ENCODE measurements around the gene SMOC2. TPM values are rescaled to one million over a fixed set of nuclear protein-coding genes. Genes with fewer than 3 reads are reported as not detected.

The SMOC2 gene
- polyA plus RNA-seq, 1 donor (not counting 4 experiments of a cell fraction or from before 2014, with no cell fraction given): 1.1 TPM

- no peaks in the 10 kb centered on the region for H3K36me3 ChIP-seq (ENCODE audit: control insufficient read depth in 2 of 2, extremely low read depth in 1 of 2, insufficient read depth in 2 of 2, low read length in 2 of 2)
- no peaks in the 10 kb centered on the region for H4K20me1 ChIP-seq (ENCODE audit: control insufficient read depth, extremely low read depth, insufficient read depth, low read length)
- FAIRE-seq (no peak), DNase-seq (ENCODE audit: low read depth, low spot score) (no peak)
- no peak overlapping the region for H3K4me2 ChIP-seq (ENCODE audit: control insufficient read depth, extremely low read depth, insufficient read depth, low read depth, low read length)
- H3K27ac ChIP-seq (ENCODE audit: control insufficient read depth, insufficient read depth, low read length): no peak overlapping the region
- no peak overlapping the region for H2AFZ ChIP-seq (ENCODE audit: control insufficient read depth, low read length)
- no peaks in the 10 kb centered on the region for H3K4me1 ChIP-seq (ENCODE audit: control insufficient read depth, extremely low read depth, insufficient read depth, low read length)
- no peaks in the 10 kb centered on the region for H3K79me2 ChIP-seq (ENCODE audit: control insufficient read depth, insufficient read depth, low read length)
- H3K9me3 ChIP-seq (ENCODE audit: control insufficient read depth, low read depth, low read length): no peaks in the 10 kb centered on the region
- no peaks in the 10 kb centered on the region for H3K27me3 ChIP-seq (ENCODE audit: control insufficient read depth, extremely low read depth, insufficient read depth, low read length)
- H3K4me3 ChIP-seq (ENCODE audit: control insufficient read depth in 2 of 3, extremely low read depth in 1 of 3, insufficient read depth in 2 of 3, low read depth in 1 of 3, low read length in 3 of 3): no peak overlapping the region
- dilution Hi-C loops (cut with MboI; ENCODE audit: extremely low pct_ligation_motif_present, low sequenced_read_pairs): no loop called here
- H3K9ac ChIP-seq (ENCODE audit: control insufficient read depth, extremely low read depth, insufficient read depth, low read length): no peak overlapping the region
- TF ChIP-seq EZH2 (IDR thresholded peaks at IDR 0.05; ENCODE audit: low read length): no peak
- TF ChIP-seq, protein P1, sequence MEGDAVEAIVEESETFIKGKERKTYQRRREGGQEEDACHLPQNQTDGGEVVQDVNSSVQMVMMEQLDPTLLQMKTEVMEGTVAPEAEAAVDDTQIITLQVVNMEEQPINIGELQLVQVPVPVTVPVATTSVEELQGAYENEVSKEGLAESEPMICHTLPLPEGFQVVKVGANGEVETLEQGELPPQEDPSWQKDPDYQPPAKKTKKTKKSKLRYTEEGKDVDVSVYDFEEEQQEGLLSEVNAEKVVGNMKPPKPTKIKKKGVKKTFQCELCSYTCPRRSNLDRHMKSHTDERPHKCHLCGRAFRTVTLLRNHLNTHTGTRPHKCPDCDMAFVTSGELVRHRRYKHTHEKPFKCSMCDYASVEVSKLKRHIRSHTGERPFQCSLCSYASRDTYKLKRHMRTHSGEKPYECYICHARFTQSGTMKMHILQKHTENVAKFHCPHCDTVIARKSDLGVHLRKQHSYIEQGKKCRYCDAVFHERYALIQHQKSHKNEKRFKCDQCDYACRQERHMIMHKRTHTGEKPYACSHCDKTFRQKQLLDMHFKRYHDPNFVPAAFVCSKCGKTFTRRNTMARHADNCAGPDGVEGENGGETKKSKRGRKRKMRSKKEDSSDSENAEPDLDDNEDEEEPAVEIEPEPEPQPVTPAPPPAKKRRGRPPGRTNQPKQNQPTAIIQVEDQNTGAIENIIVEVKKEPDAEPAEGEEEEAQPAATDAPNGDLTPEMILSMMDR (optimal IDR thresholded peaks at IDR 0.05 in 1 of 3, IDR thresholded peaks at IDR 0.05 in 1 of 3, conservative IDR thresholded peaks at IDR 0.05 in 1 of 3; ENCODE audit: extremely low read depth in 1 of 3, insufficient read depth in 2 of 3, low read length in 3 of 3): no peak
- H3K9me1 ChIP-seq (ENCODE audit: control insufficient read depth, extremely low read depth, insufficient read depth, low read length): no peaks in the 10 kb centered on the region
These were observed 135.4 kb downstream of the SMOC2 start for GRCh38 chr6:168576388-168576787.

GRCh38 chr6:168577496-168577895 lies 136.5 kb downstream of the SMOC2 start:
- no peak for FAIRE-seq
- no peak overlapping the region for H3K27ac ChIP-seq (ENCODE audit: control insufficient read depth, insufficient read depth, low read length)
- dilution Hi-C loops (cut with MboI; ENCODE audit: extremely low pct_ligation_motif_present, low sequenced_read_pairs): no loop called here

More at GRCh38 chr6:168577496-168577895, 136.5 kb downstream of the SMOC2 start:
- H3K4me2 ChIP-seq (ENCODE audit: control insufficient read depth, extremely low read depth, insufficient read depth, low read depth, low read length): no peak overlapping the region
- H3K4me3 ChIP-seq (ENCODE audit: control insufficient read depth in 2 of 3, extremely low read depth in 1 of 3, insufficient read depth in 2 of 3, low read depth in 1 of 3, low read length in 3 of 3): no peak overlapping the region
- no peak overlapping the region for H2AFZ ChIP-seq (ENCODE audit: control insufficient read depth, low read length)
- no peaks in the 10 kb centered on the region for H3K9me3 ChIP-seq (ENCODE audit: control insufficient read depth, low read depth, low read length)
- TF ChIP-seq EZH2 (IDR thresholded peaks at IDR 0.05; ENCODE audit: low read length): no peak
- TF ChIP-seq, protein P1 (optimal IDR thresholded peaks at IDR 0.05 in 1 of 3, IDR thresholded peaks at IDR 0.05 in 1 of 3, conservative IDR thresholded peaks at IDR 0.05 in 1 of 3; ENCODE audit: extremely low read depth in 1 of 3, insufficient read depth in 2 of 3, low read length in 3 of 3): no peak
- H3K4me1 ChIP-seq (ENCODE audit: control insufficient read depth, extremely low read depth, insufficient read depth, low read length): no peaks in the 10 kb centered on the region
- H3K27me3 ChIP-seq (ENCODE audit: control insufficient read depth, extremely low read depth, insufficient read depth, low read length): no peaks in the 10 kb centered on the region
- H3K79me2 ChIP-seq (ENCODE audit: control insufficient read depth, insufficient read depth, low read length): no peaks in the 10 kb centered on the region
- no peaks in the 10 kb centered on the region for H4K20me1 ChIP-seq (ENCODE audit: control insufficient read depth, extremely low read depth, insufficient read depth, low read length)
- H3K9ac ChIP-seq (ENCODE audit: control insufficient read depth, extremely low read depth, insufficient read depth, low read length): no peak overlapping the region
- no peak for DNase-seq (ENCODE audit: low read depth, low spot score)
- no peaks in the 10 kb centered on the region for H3K36me3 ChIP-seq (ENCODE audit: control insufficient read depth in 2 of 2, extremely low read depth in 1 of 2, insufficient read depth in 2 of 2, low read length in 2 of 2)
- H3K9me1 ChIP-seq (ENCODE audit: control insufficient read depth, extremely low read depth, insufficient read depth, low read length): no peaks in the 10 kb centered on the region
